ENCODE measurements around the gene MINAR1. TPM values are rescaled to one million over a fixed set of nuclear protein-coding genes. Genes with fewer than 3 reads are reported as not detected.

Gene MINAR1
- total RNA-seq, 1 donor: 2.5 TPM

GRCh38 chr15:79410237-79410636 lies 21.9 kb upstream of the MINAR1 start:
- DNase-seq (ENCODE audit: insufficient read length, low spot score, missing footprints): no peak
- Histone ChIP-seq H3K27ac (ENCODE audit: low read depth, low read length) (no peak overlapping the region), H3K4me1 (ENCODE audit: insufficient read depth, low read length) (no peaks in the 10 kb centered on the region), H4K20me1 (ENCODE audit: insufficient read depth, low read length) (no peaks in the 10 kb centered on the region), H3K4me3 (ENCODE audit: insufficient read depth, low read length) (no peak overlapping the region), H2AFZ (ENCODE audit: low read length) (no peak overlapping the region), H3K4me2 (ENCODE audit: insufficient read depth, low read length) (no peak overlapping the region), H3K27me3 (ENCODE audit: insufficient read depth, low read length) (no peaks in the 10 kb centered on the region), H3K36me3 (ENCODE audit: insufficient read depth, low read length) (no peaks in the 10 kb centered on the region), H3K9me3 (ENCODE audit: low read depth, low read length) (no peaks in the 10 kb centered on the region), H3K79me2 (ENCODE audit: insufficient read depth, low read length) (no peaks in the 10 kb centered on the region)
- TF ChIP-seq CTCF (IDR thresholded peaks at IDR 0.05; ENCODE audit: extremely low read depth, low read depth, low read length): no peak

- Histone ChIP-seq H3K9me3 (ENCODE audit: low read depth, low read length) (no peaks in the 10 kb centered on the region), H3K36me3 (ENCODE audit: insufficient read depth, low read length) (no peaks in the 10 kb centered on the region), H2AFZ (ENCODE audit: low read length) (no peak overlapping the region), H4K20me1 (ENCODE audit: insufficient read depth, low read length) (no peaks in the 10 kb centered on the region), H3K27ac (ENCODE audit: low read depth, low read length) (no peak overlapping the region), H3K4me2 (ENCODE audit: insufficient read depth, low read length) (no peak overlapping the region), H3K4me1 (ENCODE audit: insufficient read depth, low read length) (no peaks in the 10 kb centered on the region), H3K4me3 (ENCODE audit: insufficient read depth, low read length) (no peak overlapping the region), H3K79me2 (ENCODE audit: insufficient read depth, low read length) (no peaks in the 10 kb centered on the region), H3K27me3 (ENCODE audit: insufficient read depth, low read length) (no peaks in the 10 kb centered on the region)
- TF ChIP-seq CTCF (IDR thresholded peaks at IDR 0.05; ENCODE audit: extremely low read depth, low read depth, low read length): no peak
- DNase-seq (ENCODE audit: insufficient read length, low spot score, missing footprints): no peak
Measured at GRCh38 chr15:79412010-79412409, 20.1 kb upstream of the MINAR1 start.

- H4K20me1 ChIP-seq (ENCODE audit: insufficient read depth, low read length): no peaks in the 10 kb centered on the region
- H3K27ac ChIP-seq (ENCODE audit: low read depth, low read length): no peak overlapping the region
- no peak overlapping the region for H3K4me3 ChIP-seq (ENCODE audit: insufficient read depth, low read length)
- H3K79me2 ChIP-seq (ENCODE audit: insufficient read depth, low read length): no peaks in the 10 kb centered on the region
- no peaks in the 10 kb centered on the region for H3K27me3 ChIP-seq (ENCODE audit: insufficient read depth, low read length)
- no peak for DNase-seq (ENCODE audit: insufficient read length, low spot score, missing footprints)
- no peaks in the 10 kb centered on the region for H3K9me3 ChIP-seq (ENCODE audit: low read depth, low read length)
- H3K36me3 ChIP-seq (ENCODE audit: insufficient read depth, low read length): no peaks in the 10 kb centered on the region
- TF ChIP-seq CTCF (IDR thresholded peaks at IDR 0.05; ENCODE audit: extremely low read depth, low read depth, low read length): no peak
- no peak overlapping the region for H3K4me2 ChIP-seq (ENCODE audit: insufficient read depth, low read length)
- no peaks in the 10 kb centered on the region for H3K4me1 ChIP-seq (ENCODE audit: insufficient read depth, low read length)
- no peak overlapping the region for H2AFZ ChIP-seq (ENCODE audit: low read length)
Measured at GRCh38 chr15:79412429-79412828, 19.7 kb upstream of the MINAR1 start.

GRCh38 chr15:79416876-79417275 lies 15.3 kb upstream of the MINAR1 start:
- Histone ChIP-seq H2AFZ (ENCODE audit: low read length) (no peak overlapping the region), H3K4me2 (ENCODE audit: insufficient read depth, low read length) (no peak overlapping the region), H3K27me3 (ENCODE audit: insufficient read depth, low read length) (no peaks in the 10 kb centered on the region), H3K4me1 (ENCODE audit: insufficient read depth, low read length) (no peaks in the 10 kb centered on the region), H3K4me3 (ENCODE audit: insufficient read depth, low read length) (no peak overlapping the region), H3K79me2 (ENCODE audit: insufficient read depth, low read length) (no peaks in the 10 kb centered on the region), H4K20me1 (ENCODE audit: insufficient read depth, low read length) (no peaks in the 10 kb centered on the region), H3K9me3 (ENCODE audit: low read depth, low read length) (no peaks in the 10 kb centered on the region), H3K36me3 (ENCODE audit: insufficient read depth, low read length) (no peaks in the 10 kb centered on the region), H3K27ac (ENCODE audit: low read depth, low read length) (no peak overlapping the region)
- DNase-seq (ENCODE audit: insufficient read length, low spot score, missing footprints): no peak
- no peak for TF ChIP-seq CTCF (IDR thresholded peaks at IDR 0.05; ENCODE audit: extremely low read depth, low read depth, low read length)

Measured in osteoblast (primary cell).